Activated T-cell treated with anti-CD3 and anti-CD28 coated beads, Interleukin-2, amount 50 U/mL, for 4 hours (primary cell): ENCODE results near the gene CCDC51. TPM values are rescaled to one million over a fixed set of nuclear protein-coding genes. Genes with fewer than 3 reads are reported as not detected.
A peak's percentile ranks its signal among the peaks of the same experiment; 100 is the strongest.
"Not testable (repeated sequence)": the region's sequence is repeated elsewhere in the genome, so short reads cannot be mapped to it uniquely, and the experiment has no call there.

ENCODE experiments used
- ATAC-seq, 2 donors: fragments of 200-7000 bp; cut with Tn5 transposase; one replicate each; pipeline ENCODE4 v1.10.0; 2021
- DNase-seq: peaks from one replicate; pipeline ENCODE4 v3.0.0-alpha.2; 2020
- H3K27me3 Mint-ChIP-seq: one replicate; pipeline ENCODE4 v1.8.0; 2021; ENCODE audit warnings: low read depth, mixed read lengths
- H3K36me3 Mint-ChIP-seq: one replicate; pipeline ENCODE4 v1.8.0; 2022; ENCODE audit warnings: mixed read lengths; ENCODE audit not compliant: insufficient read depth
- H3K4me1 Mint-ChIP-seq: one replicate; pipeline ENCODE4 v1.8.0; 2021; ENCODE audit warnings: low read depth, mixed read lengths
- H3K4me3 Mint-ChIP-seq: one replicate; pipeline ENCODE4 v1.8.0; 2021; ENCODE audit warnings: mild to moderate bottlenecking, moderate library complexity, mixed read lengths
- H3K9me3 Mint-ChIP-seq: one replicate; pipeline ENCODE4 v1.8.0; 2021; ENCODE audit warnings: mixed read lengths
- total RNA-seq, 3 donors: library from RNA; stranded (reverse); gene quantifications; one replicate each; pipeline ENCODE4 v1.2.1, GENCODE V29; 2021

Gene CCDC51
- total RNA-seq, 3 donors from 2014 or later: 21.7 to 29.4 (median 24.7) TPM

DNA sequence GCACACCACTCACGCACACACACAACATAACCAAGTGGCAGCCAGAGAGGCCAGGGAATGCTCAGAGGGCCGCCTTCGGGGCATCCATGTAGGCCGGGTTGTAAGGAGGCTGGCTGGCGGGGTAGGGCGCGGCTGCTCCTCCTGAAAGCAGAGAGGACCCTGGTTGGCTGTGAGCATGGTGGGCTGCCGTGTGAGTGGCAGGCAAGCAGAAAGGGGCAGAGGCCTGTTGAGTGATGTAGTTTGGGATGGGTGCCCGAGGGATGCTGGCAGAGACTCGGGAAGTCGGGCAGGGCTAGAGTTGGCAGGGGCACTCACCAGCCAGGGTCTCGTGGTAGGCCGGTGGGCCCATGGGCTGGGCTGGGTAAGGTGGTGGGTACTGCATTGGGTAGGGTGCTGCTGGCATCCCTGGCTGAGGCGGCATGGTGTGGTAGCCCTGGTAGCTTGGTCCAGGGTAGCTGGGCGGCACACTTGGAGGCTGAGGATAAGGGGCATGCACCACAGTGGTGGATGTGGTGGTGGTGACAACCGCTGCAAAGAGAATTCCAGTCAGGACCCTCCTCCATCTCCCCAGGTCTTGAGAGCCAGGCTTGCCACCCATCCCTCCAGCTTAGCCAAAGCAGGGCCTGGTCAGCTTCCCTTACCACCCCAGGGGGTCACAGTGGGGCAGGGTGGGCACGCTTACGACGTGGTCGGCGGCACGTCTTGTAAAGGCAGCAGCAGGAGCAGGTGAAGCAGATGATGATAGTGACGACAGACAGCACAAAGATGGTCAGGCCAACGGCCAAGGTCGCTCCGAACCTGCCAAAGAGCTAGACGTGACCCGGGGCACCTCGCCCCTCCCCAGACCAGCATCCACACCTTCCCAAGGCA lies 29.4 kb upstream of the CCDC51 start:
- H3K4me3 Mint-ChIP-seq: peak overlapping the region; percentile 54
- ATAC-seq: no peak
- no peaks in the 10 kb centered on the region for H3K9me3 Mint-ChIP-seq
- H3K27me3 Mint-ChIP-seq: no peaks in the 10 kb centered on the region
- peaks cover 22% of the 10 kb centered on the region for H3K36me3 Mint-ChIP-seq
- peaks cover 63% of the 10 kb centered on the region for H3K4me1 Mint-ChIP-seq
- DNase-seq: no peak

DNA sequence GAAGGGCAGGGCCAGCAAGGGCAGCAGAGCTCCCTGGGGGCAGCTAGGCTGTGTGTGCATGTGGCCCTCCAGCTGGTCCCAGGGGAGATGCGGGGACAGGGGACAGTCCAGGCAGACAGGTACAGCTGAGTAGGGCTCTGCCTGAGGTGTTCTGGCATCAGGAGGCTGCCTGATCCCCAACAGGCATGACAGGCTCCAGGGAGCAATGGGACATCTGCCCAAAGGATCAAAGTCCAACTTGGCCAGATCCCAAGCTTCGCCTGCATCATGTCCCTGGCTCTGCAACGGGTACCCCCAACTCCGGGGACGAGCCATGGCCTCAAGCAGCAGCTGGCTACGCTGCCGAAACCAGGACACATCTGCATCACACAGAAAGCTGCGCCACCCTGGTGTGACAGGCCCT lies 28.4 kb upstream of the CCDC51 start:
- peaks cover 58% of the 10 kb centered on the region for H3K4me1 Mint-ChIP-seq
- H3K9me3 Mint-ChIP-seq: no peaks in the 10 kb centered on the region
- DNase-seq (no peak), ATAC-seq (no peak)
- peak overlapping the region; percentile 92 for H3K4me3 Mint-ChIP-seq
- peaks cover 22% of the 10 kb centered on the region for H3K36me3 Mint-ChIP-seq
- no peaks in the 10 kb centered on the region for H3K27me3 Mint-ChIP-seq

DNA sequence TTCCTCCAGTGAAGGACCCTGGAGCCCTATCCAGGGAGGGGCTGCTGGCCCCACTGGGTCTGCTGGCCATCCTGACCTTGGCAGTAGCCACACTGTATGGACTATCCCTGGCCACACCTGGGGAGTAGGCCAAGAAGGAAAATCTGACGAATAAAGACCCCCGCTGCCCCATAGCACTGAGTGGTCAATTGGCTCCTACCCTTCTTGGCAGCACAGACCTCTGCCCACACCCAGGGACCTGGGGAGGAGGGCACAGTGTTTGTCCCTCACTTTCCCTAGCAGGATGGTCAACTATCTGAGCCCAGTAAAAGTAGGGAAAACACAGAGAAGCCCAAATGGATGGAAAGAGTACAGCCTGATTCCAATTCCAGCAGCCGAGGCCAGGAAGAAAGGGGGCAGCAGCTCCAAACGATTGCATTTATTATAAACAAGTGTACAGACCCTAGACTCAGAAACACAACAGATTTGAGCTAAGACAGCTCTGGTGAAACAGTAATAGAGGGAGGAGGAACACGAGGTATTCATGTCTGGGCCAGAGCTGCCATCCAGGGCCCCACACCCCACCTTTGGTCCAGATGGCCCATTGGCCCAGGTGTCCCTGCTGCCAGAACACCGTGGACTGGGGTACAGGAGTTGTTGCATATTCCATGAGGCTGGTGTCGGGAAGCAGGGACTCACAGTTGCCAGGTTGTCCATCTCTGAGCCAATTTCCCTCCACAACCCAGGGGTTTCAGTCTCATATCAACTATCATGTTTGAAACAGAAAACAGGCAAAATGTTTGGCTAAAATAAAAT lies 27.8 kb upstream of the CCDC51 start:
- H3K36me3 Mint-ChIP-seq: peaks cover 22% of the 10 kb centered on the region
- H3K4me1 Mint-ChIP-seq: peaks cover 52% of the 10 kb centered on the region
- ATAC-seq: no peak
- H3K9me3 Mint-ChIP-seq: no peaks in the 10 kb centered on the region
- peak overlapping the region; percentile 92 for H3K4me3 Mint-ChIP-seq
- no peak for DNase-seq
- no peaks in the 10 kb centered on the region for H3K27me3 Mint-ChIP-seq

DNA sequence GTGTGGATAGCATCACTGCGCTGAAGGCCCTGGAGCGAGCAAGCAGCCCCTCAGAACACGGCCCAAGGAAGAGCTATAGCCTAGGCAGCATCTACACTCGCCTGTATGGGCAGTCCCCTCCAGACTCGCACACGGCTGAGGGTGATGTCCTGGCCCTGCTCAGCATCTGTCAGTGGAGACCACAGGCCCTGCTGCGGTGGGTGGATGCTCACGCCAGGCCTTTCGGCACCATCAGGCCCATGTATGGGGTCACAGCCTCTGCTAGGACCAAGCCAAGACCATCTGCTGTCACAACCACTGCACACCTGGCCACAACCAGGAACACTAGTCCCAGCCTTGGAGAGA lies 27.2 kb upstream of the CCDC51 start:
- no peaks in the 10 kb centered on the region for H3K9me3 Mint-ChIP-seq
- no peaks in the 10 kb centered on the region for H3K27me3 Mint-ChIP-seq
- peak overlapping the region; percentile 92 for H3K4me3 Mint-ChIP-seq
- ATAC-seq (no peak), DNase-seq (no peak)
- peaks cover 51% of the 10 kb centered on the region for H3K4me1 Mint-ChIP-seq
- peaks cover 22% of the 10 kb centered on the region for H3K36me3 Mint-ChIP-seq

DNA sequence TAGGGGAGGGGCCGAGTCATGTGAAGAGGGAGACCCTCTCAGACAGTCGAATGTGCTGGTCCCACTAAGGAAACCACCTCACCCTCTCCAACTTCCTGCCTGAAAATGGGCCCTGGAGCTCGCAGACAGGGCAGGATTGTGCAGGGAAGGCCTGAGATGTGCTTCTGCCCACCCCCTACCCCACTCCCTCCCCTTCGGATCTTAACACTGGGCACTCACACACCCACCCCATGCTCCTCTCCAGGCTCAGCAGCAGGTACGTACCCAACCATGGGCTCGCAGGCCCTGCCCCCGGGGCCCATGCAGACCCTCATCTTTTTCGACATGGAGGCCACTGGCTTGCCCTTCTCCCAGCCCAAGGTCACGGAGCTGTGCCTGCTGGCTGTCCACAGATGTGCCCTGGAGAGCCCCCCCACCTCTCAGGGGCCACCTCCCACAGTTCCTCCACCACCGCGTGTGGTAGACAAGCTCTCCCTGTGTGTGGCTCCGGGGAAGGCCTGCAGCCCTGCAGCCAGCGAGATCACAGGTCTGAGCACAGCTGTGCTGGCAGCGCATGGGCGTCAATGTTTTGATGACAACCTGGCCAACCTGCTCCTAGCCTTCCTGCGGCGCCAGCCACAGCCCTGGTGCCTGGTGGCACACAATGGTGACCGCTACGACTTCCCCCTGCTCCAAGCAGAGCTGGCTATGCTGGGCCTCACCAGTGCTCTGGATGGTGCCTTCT lies 26.6 kb upstream of the CCDC51 start:
- no peaks in the 10 kb centered on the region for H3K27me3 Mint-ChIP-seq
- H3K4me1 Mint-ChIP-seq: peaks cover 51% of the 10 kb centered on the region
- H3K9me3 Mint-ChIP-seq: no peaks in the 10 kb centered on the region
- ATAC-seq: peak; percentile 24 to 46
- peaks cover 22% of the 10 kb centered on the region for H3K36me3 Mint-ChIP-seq
- H3K4me3 Mint-ChIP-seq: peak overlapping the region; percentile 92
- DNase-seq: no peak

DNA sequence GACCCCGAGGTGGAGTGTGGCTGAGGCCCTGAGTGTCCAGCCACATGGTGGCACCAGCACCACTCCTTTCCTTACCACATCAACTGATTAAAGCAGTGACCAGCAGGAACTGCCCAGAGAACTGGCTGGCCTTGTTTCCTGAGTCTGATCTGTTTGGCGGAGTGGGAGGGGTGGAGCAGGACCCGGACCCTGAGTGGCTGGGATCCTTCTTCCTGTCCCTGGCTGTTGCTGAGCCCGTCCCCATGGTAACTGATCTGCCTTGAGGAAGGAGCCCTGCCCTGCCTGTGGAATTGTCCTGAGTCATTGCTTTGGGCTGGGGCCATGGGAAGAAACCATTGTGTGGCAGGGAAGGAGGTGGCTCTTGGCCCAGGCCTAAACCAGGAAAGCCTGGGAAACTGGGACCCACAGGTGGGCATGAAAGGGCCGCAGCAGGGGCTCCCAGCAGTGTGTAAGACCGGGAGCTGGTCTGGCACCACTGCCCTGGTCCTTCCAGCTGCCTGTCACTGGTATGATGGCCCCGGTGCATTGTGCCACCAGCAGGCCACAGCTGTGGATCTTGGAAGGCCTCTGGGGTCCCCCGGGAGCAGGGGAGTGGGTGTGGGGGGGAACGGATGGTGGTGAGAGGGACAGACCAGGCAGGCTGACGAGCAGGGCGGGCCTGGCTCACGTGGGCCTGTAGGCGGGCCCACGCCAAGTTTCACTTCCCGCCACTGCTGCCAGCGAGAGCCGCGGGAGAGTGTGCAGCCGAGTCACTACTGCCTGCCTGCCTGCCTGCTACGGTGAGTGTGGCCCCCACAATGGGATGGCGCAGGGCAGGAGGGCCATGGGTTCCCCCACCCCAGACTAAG lies 25.8 kb upstream of the CCDC51 start:
- peak; percentile 92 to 94 for ATAC-seq
- Mint-ChIP-seq H3K27me3 (no peaks in the 10 kb centered on the region), H3K4me1 (peaks cover 50% of the 10 kb centered on the region), H3K4me3 (peak overlapping the region; percentile 92), H3K36me3 (peaks cover 24% of the 10 kb centered on the region), H3K9me3 (no peaks in the 10 kb centered on the region)
- DNase-seq: peak; percentile 73

DNA sequence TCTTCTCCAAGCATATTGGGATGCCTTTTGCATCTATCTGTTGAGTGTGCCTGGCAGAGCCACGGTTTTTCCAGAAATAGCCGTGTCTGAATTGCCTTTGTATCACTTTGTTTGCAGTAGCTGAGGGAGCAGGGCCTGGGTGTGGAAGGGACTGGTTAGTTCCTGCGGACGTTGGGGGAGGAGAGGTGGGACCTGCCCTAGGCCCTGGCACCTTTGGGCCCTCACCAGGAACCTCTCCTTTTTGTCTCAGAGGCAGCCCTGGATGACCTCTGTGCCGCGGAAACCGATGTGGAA lies 25.3 kb upstream of the CCDC51 start:
- H3K27me3 Mint-ChIP-seq: no peaks in the 10 kb centered on the region
- DNase-seq: no peak
- H3K4me3 Mint-ChIP-seq: peak overlapping the region; percentile 92
- H3K4me1 Mint-ChIP-seq: peaks cover 48% of the 10 kb centered on the region
- peaks cover 26% of the 10 kb centered on the region for H3K36me3 Mint-ChIP-seq
- H3K9me3 Mint-ChIP-seq: no peaks in the 10 kb centered on the region
- ATAC-seq: no peak

DNA sequence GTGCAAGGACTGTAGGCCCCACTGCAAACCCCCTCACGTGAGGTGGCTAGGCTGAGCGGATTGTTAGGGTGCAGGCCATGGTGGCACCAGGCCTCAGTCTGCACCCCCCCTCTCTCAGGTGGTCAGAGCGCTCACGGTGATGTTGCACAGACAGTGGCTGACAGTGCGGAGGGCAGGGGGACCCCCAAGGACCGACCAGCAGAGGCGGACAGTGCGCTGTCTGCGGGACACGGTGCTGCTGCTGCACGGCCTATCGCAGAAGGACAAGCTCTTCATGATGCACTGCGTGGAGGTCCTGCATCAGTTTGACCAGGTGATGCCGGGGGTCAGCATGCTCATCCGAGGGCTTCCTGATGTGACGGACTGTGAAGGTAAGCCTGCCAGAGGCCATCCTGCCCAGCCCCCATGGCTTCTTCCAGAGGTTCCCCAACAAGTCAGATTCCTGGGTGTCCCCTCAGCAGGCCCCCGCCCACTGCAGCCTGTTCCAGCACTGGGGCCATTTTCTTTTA lies 24.8 kb upstream of the CCDC51 start:
- peaks cover 44% of the 10 kb centered on the region for H3K4me1 Mint-ChIP-seq
- ATAC-seq (no peak), DNase-seq (no peak)
- no peaks in the 10 kb centered on the region for H3K27me3 Mint-ChIP-seq
- peak overlapping the region; percentile 92 for H3K4me3 Mint-ChIP-seq
- H3K36me3 Mint-ChIP-seq: peaks cover 27% of the 10 kb centered on the region
- no peaks in the 10 kb centered on the region for H3K9me3 Mint-ChIP-seq

DNA sequence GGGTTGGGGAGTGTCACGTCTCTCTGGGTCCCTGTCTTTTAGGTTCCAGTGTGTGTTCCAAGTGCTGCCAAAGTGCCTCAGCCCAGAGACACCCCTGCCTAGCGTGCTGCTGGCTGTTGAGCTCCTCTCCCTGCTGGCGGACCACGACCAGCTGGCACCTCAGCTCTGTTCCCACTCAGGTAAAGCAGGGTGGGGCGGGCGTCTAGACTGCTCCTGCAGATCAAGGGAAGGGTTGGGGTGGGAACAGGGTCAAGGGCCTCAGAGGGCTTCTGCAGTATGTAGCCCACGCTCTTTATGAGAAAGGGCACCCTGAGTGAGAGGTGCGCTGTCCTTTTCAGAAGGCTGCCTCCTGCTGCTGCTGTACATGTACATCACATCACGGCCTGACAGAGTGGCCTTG lies 23.8 kb upstream of the CCDC51 start:
- DNase-seq (no peak), ATAC-seq (no peak)
- no peaks in the 10 kb centered on the region for H3K27me3 Mint-ChIP-seq
- peaks cover 33% of the 10 kb centered on the region for H3K4me1 Mint-ChIP-seq
- peaks cover 23% of the 10 kb centered on the region for H3K36me3 Mint-ChIP-seq
- no peaks in the 10 kb centered on the region for H3K9me3 Mint-ChIP-seq
- no peak overlapping the region for H3K4me3 Mint-ChIP-seq

DNA sequence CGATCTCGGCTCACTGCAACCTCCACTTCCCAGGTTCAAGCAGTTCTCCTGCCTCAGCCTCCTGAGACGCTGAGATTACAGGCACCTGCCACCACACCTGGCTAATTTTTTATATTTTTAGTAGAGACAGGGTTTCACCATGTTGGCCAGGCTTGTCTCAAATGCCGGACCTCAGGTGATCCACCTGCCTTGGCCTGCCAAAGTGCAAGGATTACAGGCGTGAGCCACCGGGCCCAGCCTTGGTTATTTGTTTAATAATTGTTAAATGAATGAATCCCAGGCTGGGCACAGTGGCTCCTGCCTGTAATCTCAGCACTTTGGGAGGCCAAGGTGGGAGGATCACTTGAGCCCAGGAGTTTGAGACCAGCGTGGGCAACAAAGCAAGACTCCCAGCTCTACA lies 21.8 kb upstream of the CCDC51 start:
- DNase-seq, ATAC-seq, H3K27me3 Mint-ChIP-seq, H3K9me3 Mint-ChIP-seq, H3K4me3 Mint-ChIP-seq: not testable (repeated sequence)
- Mint-ChIP-seq H3K36me3 (peaks cover 13% of the 10 kb centered on the region), H3K4me1 (peaks cover 15% of the 10 kb centered on the region)

DNA sequence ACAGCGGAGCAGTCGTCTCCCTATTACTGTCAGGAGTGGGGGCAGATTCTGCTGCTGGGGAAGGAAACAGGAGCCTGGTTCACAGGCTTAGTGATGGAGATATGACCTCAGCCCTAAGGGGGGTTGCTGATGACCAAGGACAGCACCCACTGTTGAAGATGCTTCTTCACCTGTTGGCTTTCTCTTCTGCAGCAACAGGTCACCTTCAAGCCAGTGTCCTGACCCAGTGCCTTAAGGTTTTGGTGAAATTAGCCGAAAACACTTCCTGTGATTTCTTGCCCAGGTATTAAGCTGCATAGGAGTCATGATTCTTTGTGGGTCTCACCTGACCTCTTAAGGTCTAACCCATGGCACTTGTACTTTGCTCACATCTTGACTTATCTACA lies 20.6 kb upstream of the CCDC51 start:
- Mint-ChIP-seq H3K9me3 (no peaks in the 10 kb centered on the region), H3K27me3 (no peaks in the 10 kb centered on the region), H3K36me3 (peaks cover 11% of the 10 kb centered on the region), H3K4me3 (no peak overlapping the region), H3K4me1 (peaks cover 9% of the 10 kb centered on the region)
- ATAC-seq (no peak), DNase-seq (no peak)

DNA sequence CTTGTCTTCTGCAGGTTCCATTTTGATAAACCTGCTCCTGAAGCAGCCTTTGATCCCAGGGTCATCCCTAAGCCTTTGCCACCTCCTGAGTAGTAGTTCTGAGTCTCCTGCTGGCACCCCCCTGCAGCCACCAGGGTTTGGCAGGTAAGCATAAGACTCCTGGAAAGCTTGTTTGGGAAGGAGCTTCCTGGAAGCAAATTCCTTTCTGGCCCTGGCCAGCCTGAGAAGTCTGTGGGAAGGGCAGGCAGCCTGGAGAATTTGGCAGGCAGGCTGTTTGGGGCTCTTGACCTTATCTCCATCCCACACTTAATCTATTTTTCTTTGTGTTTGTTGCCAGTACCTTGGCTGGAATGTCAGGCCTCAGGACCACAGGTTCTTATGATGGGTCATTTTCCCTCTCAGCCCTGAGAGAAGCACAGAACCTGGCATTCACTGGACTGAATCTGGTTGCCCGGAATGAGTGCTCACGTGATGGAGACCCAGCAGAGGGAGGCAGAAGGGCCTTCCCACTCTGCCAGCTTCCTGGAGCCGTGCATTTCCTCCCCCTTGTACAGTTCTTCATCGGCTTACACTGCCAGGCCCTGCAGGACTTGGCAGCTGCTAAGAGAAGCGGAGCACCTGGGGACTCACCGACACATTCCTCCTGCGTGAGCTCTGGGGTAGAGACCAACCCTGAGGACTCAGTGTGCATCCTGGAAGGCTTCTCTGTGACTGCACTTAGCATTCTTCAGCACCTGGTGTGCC lies 20.0 kb upstream of the CCDC51 start:
- H3K9me3 Mint-ChIP-seq: no peaks in the 10 kb centered on the region

DNA sequence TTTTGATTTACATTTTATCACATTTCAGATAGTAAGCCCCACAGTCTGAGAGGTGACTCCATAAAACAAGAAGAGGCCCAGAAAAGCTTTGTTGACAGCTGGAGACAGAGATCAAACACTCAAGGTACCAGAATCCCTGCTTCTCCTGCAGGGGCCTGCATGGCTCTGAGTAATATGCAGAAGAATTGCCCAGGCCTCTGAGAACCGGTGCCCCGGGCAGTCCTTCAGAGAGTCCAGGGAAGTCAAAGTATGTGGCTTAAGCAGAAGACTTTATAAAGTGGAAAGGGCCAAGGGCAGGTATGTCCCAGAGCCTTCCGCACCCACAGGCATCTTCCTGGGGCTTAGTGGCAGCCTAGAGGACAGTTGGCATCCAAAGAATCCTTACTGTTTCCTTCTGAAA lies 19.4 kb upstream of the CCDC51 start:
- Mint-ChIP-seq H3K36me3 (peaks cover 20% of the 10 kb centered on the region), H3K9me3 (no peaks in the 10 kb centered on the region), H3K4me1 (peaks cover 5% of the 10 kb centered on the region), H3K4me3 (no peak overlapping the region), H3K27me3 (no peaks in the 10 kb centered on the region)
- ATAC-seq: no peak
- no peak for DNase-seq

More for the DNA sequence above, 20.0 kb upstream of the CCDC51 start:
- Mint-ChIP-seq H3K27me3 (no peaks in the 10 kb centered on the region), H3K4me1 (peaks cover 5% of the 10 kb centered on the region), H3K36me3 (peaks cover 15% of the 10 kb centered on the region), H3K4me3 (no peak overlapping the region)
- ATAC-seq (no peak), DNase-seq (no peak)
